NCI-H345 treated with DMSO at 0.1 percent for 48 hours (cell line): Measurements from ENCODE around the gene GNPNAT1.

Experiments
- DNase-seq: peaks from one replicate; lab custom pipeline; 2025; ENCODE audit not compliant: unreplicated experiment; lab: John Stamatoyannopoulos, UW

GNPNAT1 gene

DNA sequence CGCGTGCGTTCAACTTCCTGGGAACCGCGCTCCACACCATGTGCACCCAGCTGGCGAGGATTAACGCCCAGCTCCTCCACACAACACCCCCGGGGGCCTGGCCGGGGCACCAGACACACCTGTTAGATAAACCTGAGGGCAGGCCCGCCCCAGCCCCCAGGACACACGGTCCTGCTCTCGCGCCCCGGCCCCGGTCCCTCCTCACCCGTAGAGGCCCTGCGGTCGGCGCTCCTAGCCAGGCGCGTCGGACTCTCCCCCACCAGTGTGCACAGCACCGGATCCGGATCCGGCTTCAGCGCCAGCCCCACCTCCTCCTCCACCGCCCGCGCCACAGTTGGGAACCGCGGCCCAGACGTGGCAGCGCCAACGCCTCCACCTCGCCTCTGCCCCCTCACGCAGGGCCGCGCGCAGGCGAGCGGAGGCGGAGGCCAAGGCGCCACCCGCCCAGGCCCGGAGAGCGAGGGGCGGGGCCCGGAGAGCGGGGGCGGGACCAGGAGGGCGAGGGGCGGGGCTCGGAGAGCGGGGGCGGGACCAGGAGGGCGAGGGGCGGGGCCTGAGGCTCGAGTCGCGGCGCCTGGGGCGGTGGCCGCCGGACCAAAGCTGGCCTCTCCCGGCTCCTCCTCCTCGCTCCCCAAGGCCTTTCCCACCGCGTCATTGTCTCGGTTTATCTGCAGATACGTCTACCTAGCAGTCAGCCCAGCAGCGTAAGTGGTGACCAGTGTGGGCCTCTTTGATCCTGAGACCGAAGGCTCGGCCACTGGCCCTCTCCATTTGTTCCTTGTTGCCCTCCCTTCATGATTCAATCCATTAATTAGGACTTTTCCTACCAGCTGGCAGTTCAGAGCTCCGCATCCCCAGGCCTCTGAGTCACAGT, at the start of gene GNPNAT1:
Gene GNPNAT1, minus strand, starts transcription at position 385 of the 874 bp plus-strand sequence. CDS start 6,957 bp downstream, outside the sequence.
- peak; percentile 91 for DNase-seq

GRCh38 chr14:52840877-52841276, 49.5 kb upstream of the GNPNAT1 start:
- no peak for DNase-seq

DNA sequence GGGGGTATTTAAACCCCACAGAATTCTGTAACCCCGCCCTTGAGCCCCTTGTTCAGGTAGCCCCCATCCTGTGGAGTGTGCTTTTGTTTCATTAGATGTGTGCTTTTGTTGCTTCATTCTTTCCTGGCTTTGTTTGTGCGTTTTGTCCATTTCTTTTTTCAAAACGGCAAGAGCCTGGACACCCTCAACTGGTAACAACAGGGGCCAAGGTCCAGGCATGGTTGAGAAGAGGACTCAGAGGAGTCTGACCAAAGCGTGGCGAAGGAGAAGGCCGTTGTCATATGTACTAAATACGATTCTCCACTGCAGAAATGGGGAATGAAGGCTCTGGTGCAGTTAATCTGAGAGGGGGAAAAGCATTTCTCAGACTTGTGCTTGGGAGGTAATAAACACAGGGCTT, 46.0 kb upstream of the GNPNAT1 start:
- no peak for DNase-seq

- DNase-seq, result no peak
Observed at GRCh38 chr14:52836063-52836462, 44.7 kb upstream of the GNPNAT1 start.

GRCh38 chr14:52835122-52835903, 43.9 kb upstream of the GNPNAT1 start:
- no peak for DNase-seq

DNA sequence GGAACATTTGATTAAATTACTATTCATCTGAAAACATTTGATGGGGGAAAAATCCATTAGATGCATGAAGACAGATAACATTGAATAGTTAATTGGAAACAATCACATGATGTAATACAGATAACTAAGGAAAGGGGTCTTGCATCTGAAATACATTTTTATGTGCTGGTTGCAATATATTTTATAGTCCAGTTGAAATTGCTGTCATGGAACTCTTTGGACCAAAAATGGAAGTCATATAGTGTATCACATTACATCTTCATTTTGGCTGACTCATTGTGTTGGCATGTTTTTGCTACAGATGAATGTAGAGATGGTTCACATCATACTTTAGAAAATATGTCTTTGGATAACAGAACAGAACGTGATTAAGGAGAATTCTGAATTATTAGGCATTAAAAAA, 43.0 kb upstream of the GNPNAT1 start:
- no peak for DNase-seq

- no peak for DNase-seq
Observed at GRCh38 chr14:52833891-52834290, 42.5 kb upstream of the GNPNAT1 start.

DNA sequence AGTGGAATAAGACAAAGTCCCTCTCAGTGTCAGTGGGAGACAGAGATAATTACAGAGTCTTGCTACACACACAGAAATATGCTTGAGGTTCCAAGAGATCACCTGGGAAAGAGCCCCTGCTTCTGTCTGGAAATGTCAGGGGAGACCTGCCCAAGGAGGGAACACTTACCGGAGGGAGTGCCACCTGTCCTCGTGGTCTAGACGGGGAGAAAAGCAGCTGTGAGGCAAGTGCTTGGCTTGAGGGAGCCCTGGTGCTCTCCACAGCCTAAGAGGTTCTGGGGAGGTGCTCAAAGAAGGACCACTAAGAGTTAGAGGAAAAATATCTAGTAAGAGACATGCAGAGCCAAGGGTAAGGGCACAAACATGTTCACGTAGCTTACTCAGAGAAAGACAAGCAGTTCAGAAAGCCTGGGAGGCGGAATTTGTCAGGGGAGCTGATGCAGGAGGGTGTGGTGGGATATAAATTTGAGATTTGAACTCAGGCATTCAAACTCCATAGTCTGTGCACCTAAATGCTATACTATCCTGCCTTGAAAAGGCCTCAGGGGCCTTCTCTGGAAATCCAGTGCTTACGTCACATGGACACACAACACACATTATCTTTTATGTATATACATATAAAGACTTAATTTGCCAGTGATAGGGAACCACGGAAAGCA, 38.2 kb upstream of the GNPNAT1 start:
- DNase-seq, result no peak

GRCh38 chr14:52827426-52827825, 36.0 kb upstream of the GNPNAT1 start:
- DNase-seq, result no peak

- DNase-seq, result no peak
Observed at GRCh38 chr14:52825085-52825484, 33.7 kb upstream of the GNPNAT1 start.

DNA sequence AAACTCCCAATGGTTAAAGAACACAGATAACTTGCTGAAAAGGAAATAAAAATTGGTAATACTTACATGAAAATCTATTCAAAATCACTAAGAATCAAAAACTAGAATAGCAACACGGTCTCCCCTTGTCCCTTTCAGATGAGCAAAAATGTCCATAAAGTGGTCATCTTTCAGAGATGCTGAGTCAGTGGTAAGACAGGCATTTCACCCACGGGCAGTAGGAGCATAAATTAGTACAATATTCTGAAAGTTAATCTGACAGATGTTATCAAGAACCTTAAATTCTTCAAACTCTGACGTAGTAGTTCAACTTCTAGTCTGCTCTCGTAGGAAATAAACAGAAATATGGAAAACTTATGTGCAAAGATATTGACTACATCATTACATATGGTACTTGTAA, 33.1 kb upstream of the GNPNAT1 start:
- no peak for DNase-seq

- no peak for DNase-seq
Observed at GRCh38 chr14:52821805-52822250, 30.4 kb upstream of the GNPNAT1 start.

DNA sequence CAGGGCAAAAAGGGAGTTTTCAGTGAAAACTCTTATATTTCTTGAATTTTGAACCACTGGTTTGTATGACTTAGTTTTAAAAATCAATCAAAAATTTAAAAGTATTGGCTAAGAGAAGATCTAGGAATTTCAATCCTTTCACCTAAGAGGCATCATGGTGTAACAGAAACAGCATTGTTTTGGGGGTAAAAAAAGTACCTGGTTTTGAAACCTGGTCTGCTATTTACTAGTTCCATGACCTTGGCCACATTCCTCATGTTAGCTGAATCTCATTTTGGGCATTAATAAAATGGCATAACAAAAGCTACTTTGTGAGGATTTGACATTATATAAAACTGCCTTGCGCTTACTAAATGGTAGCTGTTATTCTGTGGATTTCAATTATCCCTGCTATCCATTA, 16.7 kb upstream of the GNPNAT1 start:
- DNase-seq, result no peak

DNA sequence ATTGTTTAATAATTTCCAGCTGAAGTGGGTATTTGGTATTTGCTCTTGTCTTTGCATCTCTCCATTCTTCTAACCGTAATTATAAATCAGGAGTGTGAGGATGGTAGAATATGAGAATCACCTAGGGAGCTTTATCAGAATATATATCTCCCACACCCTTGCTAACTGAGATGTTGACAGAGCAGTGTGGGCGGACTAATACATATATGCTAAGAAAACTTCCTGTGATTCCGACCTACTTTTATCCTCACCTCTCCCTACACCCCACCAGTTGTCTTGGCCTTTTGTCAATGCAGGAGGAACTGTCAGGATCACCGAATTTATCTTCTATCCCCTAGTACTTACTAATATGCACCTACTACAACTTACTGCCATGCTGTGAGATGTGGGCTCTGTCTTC, 14.7 kb upstream of the GNPNAT1 start:
- DNase-seq, result no peak

DNA sequence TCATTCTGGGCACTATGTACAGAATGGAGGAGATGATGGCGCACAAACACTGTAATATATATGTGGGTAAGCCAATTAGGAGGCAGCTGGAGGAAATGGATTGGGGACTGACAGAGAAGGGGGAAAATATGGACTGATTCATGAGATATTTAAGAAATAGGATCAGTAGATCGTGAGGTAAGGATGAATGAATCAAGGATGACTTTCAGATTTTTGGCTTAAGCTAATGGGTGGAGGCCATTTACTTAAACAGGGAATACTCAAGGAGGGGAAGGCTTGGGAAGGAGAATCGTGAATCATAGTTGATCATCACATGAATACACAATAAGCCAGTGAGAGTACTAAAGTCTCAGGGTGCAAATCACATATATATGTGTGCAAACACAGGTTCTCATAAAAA, 11.2 kb upstream of the GNPNAT1 start:
- DNase-seq, result no peak

GRCh38 chr14:52801014-52801712, 9.8 kb upstream of the GNPNAT1 start:
- DNase-seq, result no peak

DNA sequence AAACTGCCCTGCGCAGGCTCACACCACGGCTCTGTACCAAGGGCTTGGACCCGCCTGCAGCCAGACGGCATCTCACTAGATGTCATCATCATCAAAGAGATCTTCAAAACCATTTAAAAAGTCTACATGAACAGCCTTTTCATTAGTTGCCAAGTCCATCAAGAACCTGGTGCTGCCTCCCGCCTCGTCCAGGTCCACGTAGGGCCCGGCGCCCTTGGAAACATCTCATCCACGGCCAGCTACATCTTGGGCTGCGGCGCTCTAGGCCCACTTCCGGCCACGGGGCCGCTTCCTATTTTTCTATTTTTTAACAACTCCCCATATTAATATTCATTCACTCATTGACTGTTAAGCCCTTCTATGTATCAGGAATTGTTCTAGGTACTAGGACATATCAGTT, 7.4 kb upstream of the GNPNAT1 start:
- DNase-seq, result no peak

- DNase-seq, result no peak
Observed at GRCh38 chr14:52797653-52798052, 6.2 kb upstream of the GNPNAT1 start.

GRCh38 chr14:52793061-52793460, 1.7 kb upstream of the GNPNAT1 start:
- no peak for DNase-seq

- no peak for DNase-seq
Observed at GRCh38 chr14:52792097-52792415, 649 bp upstream of the GNPNAT1 start.

DNA sequence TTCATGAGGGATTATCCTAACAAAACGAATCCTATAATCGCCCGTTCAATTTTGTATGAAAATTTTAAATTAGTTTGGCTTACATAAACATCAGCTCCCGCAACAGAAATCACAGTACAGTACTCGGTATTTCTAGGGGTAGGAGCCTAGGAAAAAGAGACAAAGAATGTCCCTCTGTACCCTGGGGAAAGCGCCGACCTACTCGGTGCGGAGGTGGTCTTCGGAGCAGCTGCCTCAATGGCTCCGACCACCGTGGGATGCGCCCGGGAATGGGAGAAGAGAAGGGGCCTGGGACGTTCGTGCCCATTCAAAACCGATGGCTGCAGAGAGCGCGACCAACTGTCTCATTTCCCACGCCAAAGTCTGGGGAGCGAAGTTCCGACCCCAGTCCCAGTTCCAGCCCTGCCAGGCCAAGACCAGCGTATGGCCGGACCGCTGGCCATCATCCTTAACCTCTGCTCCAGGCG, 618 bp downstream of the GNPNAT1 start:
- DNase-seq, result peak; percentile 26
